DMS114 treated with DMSO at 0.1 percent for 48 hours (cell line): Measurements from ENCODE around the gene TPRG1L.

ENCODE experiments used
- DNase-seq: peaks from one replicate; lab custom pipeline; 2025; ENCODE audit not compliant: unreplicated experiment; lab: John Stamatoyannopoulos, UW

The TPRG1L gene

DNA sequence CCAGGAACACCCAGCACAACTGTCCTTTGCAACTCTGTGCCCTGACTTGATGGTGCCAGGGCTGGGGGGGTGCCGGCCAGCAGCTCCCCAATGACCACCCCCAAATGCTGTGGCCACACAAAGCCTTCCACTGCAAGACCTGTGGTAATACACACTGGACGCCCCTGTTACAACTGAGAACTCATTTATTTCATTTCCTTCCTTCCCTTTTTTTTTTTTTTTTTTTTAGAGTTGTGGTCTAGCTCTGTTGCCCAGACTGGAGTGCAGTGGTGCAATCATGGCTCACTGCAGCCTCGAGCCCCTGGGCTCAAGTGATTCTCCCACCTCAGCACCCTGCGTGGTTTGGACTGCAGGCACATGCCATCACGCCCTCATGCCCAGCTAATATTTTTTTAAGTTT, 52.7 kb downstream of the TPRG1L start:
- no peak for DNase-seq

DNA sequence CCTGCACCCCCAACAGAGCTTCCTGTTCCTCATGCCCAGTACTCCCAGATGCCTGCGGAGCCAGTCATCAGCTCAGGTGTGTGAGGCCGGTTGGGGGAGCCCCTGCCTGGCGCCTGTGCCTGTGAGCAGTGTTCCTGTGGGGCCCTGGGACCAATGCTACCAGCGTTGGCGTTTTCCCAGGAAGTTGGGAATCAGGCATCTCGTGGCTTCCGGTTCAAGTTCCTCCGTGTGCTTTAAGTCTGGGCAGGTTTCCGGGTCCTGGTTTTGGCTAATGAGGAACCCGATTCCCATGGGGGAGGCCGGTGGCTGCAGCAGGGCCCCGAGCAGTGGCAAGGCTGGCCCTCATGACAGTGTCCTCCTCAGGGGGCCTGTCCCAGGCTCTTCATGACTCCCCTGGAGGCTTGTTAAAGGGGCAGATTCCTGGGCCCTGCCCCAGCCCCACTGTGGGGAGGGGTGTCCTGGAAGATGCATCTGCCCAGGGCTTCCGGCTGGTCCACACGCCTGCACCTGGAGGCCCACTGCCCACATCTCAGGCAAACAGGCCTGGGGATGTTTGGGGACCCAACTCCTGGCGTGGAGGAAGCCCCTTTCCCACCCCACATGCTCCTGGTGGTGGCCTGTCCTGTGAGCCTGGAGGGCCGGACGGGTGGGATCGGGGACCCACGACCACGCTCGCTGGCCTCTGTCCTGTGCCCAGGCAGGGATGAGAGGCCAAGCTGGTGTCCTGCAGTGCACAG, 53.7 kb downstream of the TPRG1L start:
- DNase-seq: no peak

DNA sequence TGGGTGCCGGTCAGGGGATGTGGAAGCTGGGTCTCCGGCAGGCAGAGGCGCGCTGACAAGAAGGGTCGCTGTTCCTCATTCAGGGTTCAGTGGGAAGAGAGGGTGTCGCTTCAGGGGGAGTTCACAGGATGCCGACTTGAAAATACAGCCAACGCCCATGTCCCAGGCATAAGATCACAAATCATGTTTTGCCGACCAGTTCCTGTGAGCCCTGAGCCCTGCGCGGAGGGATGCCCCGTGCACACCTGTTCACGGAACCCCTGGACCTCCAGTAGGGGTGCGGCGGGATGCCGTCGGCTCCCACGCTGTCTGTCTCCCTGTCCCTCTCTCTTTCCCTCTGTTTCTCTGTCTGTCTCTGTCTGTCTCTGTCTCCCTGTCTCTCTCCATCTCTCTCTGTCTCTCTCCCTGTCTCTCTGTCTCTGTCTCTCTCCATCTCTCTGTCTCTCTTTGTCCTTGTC, 54.3 kb downstream of the TPRG1L start:
- no peak for DNase-seq
